GM12878 (cell line): ENCODE measurements around the gene HDAC5. TPM values are rescaled to one million over a fixed set of nuclear protein-coding genes. Genes with fewer than 3 reads are reported as not detected.

ENCODE experiments used
- BMI1 ChIP-seq: fragments of 450-650 bp; IDR thresholded peaks from 2 replicates; pipeline ENCODE4 v1.6.1; 2016; ENCODE audit warnings: mild to moderate bottlenecking, moderate library complexity, borderline replicate concordance
- EED ChIP-seq: sonication (generic); IDR thresholded peaks from 2 replicates; pipeline ENCODE4 v1.6.1; 2016; ENCODE audit warnings: antibody characterized with exemption, low read depth
- EZH2 ChIP-seq: IDR thresholded peaks from 2 replicates; pipeline ENCODE4 v1.6.1; 2012; ENCODE audit warnings: low read depth, mild to moderate bottlenecking, control low read depth, inconsistent platforms, low read length, borderline replicate concordance; ENCODE audit not compliant: control insufficient read depth
- FOXK2 ChIP-seq: fragments of 450-650 bp; IDR thresholded peaks from 2 replicates; pipeline ENCODE4 v1.6.1; 2017; ENCODE audit warnings: mild to moderate bottlenecking, moderate library complexity
- NR2C1 ChIP-seq: fragments of 450-650 bp; IDR thresholded peaks from 2 replicates; pipeline ENCODE4 v1.6.1; 2017; ENCODE audit warnings: antibody characterized with exemption, mild to moderate bottlenecking, moderate library complexity
- SREBF2 ChIP-seq: IDR thresholded peaks from 2 replicates; pipeline ENCODE4 v1.6.1; 2012; ENCODE audit warnings: mild to moderate bottlenecking, low read length
- polyA plus RNA-seq, 11 experiments: library from polyadenylated mRNA; depleted of rRNA in 4 of 11; unstranded in 6 of 11; stranded (reverse) in 5 of 11; fragments of >200 nt; fragmentation: Nextera tagmentation in 4 of 11; fragmentation: Illumina TruSeq in 1 of 11; extraction: Ambion mirVana in 4 of 11; extraction: Trizol in 1 of 11; gene quantifications; 1 replicate in 1 of 11; 2 replicates in 10 of 11; pipeline versions ENCODE4 v1.2.1 to v1.2.3, GENCODE V29; 2011 to 2016; ENCODE audit warnings: inconsistent platforms in 2 of 11, missing spikeins in 2 of 11, low read depth in 1 of 11
- total RNA-seq, 4 experiments: library from RNA; depleted of rRNA in 3 of 4; stranded (reverse); fragments of >200 nt in 3 of 4; fragmentation: Illumina TruSeq in 1 of 4; extraction: Trizol in 1 of 4; gene quantifications; 2 replicates each; pipeline versions ENCODE4 v1.2.1 to v1.2.3, GENCODE V29; 2013 to 2021
- TF ChIP-seq, protein P1 (sequence below): fragments of 450-650 bp; IDR thresholded peaks from 2 replicates; pipeline ENCODE4 v1.6.1; 2016; ENCODE audit warnings: mild to moderate bottlenecking, moderate library complexity, borderline replicate concordance
- TF ChIP-seq, protein P2 (sequence below): IDR thresholded peaks from 2 replicates; pipeline ENCODE4 v1.6.1; 2011; ENCODE audit warnings: mild to moderate bottlenecking, low read depth, low read length, moderate library complexity; ENCODE audit not compliant: insufficient replicate concordance

HDAC5 gene
- total and polyA plus RNA-seq, 10 of the 15 experiments (the other 5 are each of a cell fraction or from before 2014, with no cell fraction given), result 1.1 to 58.0 (median 27.3) TPM

DNA sequence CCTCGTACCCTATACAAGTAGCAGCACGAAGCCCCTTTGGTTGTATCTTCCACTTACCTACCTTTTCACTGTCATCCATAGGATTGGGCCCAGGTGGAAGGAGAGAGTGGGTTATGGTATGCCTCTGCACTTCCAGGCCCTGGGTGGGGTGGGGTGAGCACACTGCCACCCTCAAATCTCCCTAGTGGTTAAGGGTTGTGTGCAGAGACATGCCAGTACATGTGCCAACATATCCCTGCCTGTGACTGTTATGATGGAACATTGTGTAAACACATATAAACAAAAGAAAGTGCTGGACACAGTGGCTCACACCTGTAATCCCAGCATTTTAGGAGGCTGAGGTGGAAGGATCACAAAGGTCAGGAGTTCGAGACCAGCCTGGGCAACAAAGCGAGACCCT is 29.4 kb upstream of the HDAC5 start (continued):
- TF ChIP-seq, protein P1, sequence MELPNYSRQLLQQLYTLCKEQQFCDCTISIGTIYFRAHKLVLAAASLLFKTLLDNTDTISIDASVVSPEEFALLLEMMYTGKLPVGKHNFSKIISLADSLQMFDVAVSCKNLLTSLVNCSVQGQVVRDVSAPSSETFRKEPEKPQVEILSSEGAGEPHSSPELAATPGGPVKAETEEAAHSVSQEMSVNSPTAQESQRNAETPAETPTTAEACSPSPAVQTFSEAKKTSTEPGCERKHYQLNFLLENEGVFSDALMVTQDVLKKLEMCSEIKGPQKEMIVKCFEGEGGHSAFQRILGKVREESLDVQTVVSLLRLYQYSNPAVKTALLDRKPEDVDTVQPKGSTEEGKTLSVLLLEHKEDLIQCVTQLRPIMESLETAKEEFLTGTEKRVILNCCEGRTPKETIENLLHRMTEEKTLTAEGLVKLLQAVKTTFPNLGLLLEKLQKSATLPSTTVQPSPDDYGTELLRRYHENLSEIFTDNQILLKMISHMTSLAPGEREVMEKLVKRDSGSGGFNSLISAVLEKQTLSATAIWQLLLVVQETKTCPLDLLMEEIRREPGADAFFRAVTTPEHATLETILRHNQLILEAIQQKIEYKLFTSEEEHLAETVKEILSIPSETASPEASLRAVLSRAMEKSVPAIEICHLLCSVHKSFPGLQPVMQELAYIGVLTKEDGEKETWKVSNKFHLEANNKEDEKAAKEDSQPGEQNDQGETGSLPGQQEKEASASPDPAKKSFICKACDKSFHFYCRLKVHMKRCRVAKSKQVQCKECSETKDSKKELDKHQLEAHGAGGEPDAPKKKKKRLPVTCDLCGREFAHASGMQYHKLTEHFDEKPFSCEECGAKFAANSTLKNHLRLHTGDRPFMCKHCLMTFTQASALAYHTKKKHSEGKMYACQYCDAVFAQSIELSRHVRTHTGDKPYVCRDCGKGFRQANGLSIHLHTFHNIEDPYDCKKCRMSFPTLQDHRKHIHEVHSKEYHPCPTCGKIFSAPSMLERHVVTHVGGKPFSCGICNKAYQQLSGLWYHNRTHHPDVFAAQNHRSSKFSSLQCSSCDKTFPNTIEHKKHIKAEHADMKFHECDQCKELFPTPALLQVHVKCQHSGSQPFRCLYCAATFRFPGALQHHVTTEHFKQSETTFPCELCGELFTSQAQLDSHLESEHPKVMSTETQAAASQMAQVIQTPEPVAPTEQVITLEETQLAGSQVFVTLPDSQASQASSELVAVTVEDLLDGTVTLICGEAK, result no peak
- TF ChIP-seq SREBF2 (no peak), EED (no peak), FOXK2 (no peak), EZH2 (no peak), BMI1 (no peak), NR2C1 (no peak)
- TF ChIP-seq, protein P2, sequence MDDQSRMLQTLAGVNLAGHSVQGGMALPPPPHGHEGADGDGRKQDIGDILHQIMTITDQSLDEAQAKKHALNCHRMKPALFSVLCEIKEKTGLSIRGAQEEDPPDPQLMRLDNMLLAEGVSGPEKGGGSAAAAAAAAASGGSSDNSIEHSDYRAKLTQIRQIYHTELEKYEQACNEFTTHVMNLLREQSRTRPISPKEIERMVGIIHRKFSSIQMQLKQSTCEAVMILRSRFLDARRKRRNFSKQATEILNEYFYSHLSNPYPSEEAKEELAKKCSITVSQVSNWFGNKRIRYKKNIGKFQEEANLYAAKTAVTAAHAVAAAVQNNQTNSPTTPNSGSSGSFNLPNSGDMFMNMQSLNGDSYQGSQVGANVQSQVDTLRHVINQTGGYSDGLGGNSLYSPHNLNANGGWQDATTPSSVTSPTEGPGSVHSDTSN, result no peak
